Measurements from ENCODE around the gene YWHAH. TPM values are rescaled to one million over a fixed set of nuclear protein-coding genes. Genes with fewer than 3 reads are reported as not detected.

Gene YWHAH
- total RNA-seq, 2 donors from 2014 or later = 174 to 175 TPM

- DNase-seq (ENCODE audit: low spot score) = no peak
- Histone ChIP-seq H3K4me3 (no peak overlapping the region), H3K27ac (no peak overlapping the region), H3K4me1 (ENCODE audit: control insufficient read depth in 1 of 2, low read depth in 2 of 2) (no peaks in the 10 kb centered on the region), H3K27me3 (replicated peaks; ENCODE audit: insufficient read depth) (no peaks in the 10 kb centered on the region), H3K36me3 (no peaks in the 10 kb centered on the region), H3K9me3 (no peaks in the 10 kb centered on the region)
- no peak for ATAC-seq (ENCODE audit: insufficient number of reproducible peaks, low FRiP score, low read depth)
- no peak for TF ChIP-seq CTCF (IDR thresholded peaks at IDR 0.05)
Observed at GRCh38 chr22:31922534-31922933, 21.8 kb upstream of the YWHAH start.

DNA sequence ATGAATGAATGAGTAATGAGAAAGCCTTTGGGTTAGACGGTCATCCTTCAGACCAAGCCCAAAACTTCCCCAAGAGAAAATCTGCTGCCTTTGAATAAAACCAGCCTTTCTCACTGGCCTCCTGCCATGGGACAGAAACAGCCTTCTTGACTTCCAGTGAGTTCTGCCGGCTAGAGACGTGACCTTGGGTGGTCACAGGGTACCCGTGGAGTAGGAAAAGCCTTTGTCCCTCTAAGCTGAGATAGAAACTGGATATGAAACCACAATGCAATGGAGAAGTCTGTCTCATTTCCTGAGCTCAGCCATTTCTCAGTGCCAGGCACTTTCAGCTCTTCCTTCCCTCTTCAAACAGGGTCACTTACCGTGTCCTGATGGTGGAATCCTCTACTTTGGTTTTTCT lies 21.2 kb upstream of the YWHAH start:
- ATAC-seq (ENCODE audit: insufficient number of reproducible peaks, low FRiP score, low read depth) = no peak

GRCh38 chr22:31923747-31924146 lies 20.6 kb upstream of the YWHAH start:
- Histone ChIP-seq H3K36me3 (no peaks in the 10 kb centered on the region), H3K27me3 (replicated peaks; ENCODE audit: insufficient read depth) (no peaks in the 10 kb centered on the region), H3K4me1 (ENCODE audit: control insufficient read depth in 1 of 2, low read depth in 2 of 2) (no peaks in the 10 kb centered on the region), H3K4me3 (no peak overlapping the region), H3K9me3 (no peaks in the 10 kb centered on the region), H3K27ac (no peak overlapping the region)
- no peak for ATAC-seq (ENCODE audit: insufficient number of reproducible peaks, low FRiP score, low read depth)
- TF ChIP-seq CTCF (IDR thresholded peaks at IDR 0.05) = no peak
- no peak for DNase-seq (ENCODE audit: low spot score)

More for the DNA sequence above, 21.2 kb upstream of the YWHAH start:
- Histone ChIP-seq H3K27me3 (replicated peaks; ENCODE audit: insufficient read depth) (no peaks in the 10 kb centered on the region), H3K36me3 (no peaks in the 10 kb centered on the region), H3K4me1 (ENCODE audit: control insufficient read depth in 1 of 2, low read depth in 2 of 2) (no peaks in the 10 kb centered on the region), H3K4me3 (no peak overlapping the region), H3K27ac (no peak overlapping the region), H3K9me3 (no peaks in the 10 kb centered on the region)
- TF ChIP-seq CTCF (IDR thresholded peaks at IDR 0.05) = no peak
- no peak for DNase-seq (ENCODE audit: low spot score)

- H3K36me3 ChIP-seq = no peaks in the 10 kb centered on the region
- DNase-seq (ENCODE audit: low spot score) (no peak), ATAC-seq (ENCODE audit: insufficient number of reproducible peaks, low FRiP score, low read depth) (no peak)
- H3K9me3 ChIP-seq = no peaks in the 10 kb centered on the region
- no peak overlapping the region for H3K4me3 ChIP-seq
- no peak for TF ChIP-seq CTCF (IDR thresholded peaks at IDR 0.05)
- no peaks in the 10 kb centered on the region for H3K4me1 ChIP-seq (ENCODE audit: control insufficient read depth in 1 of 2, low read depth in 2 of 2)
- no peak overlapping the region for H3K27ac ChIP-seq
- no peaks in the 10 kb centered on the region for H3K27me3 ChIP-seq (replicated peaks; ENCODE audit: insufficient read depth)
Observed at GRCh38 chr22:31925056-31925455, 19.3 kb upstream of the YWHAH start.

- DNase-seq (ENCODE audit: low spot score) (no peak), ATAC-seq (ENCODE audit: insufficient number of reproducible peaks, low FRiP score, low read depth) (no peak)
- no peaks in the 10 kb centered on the region for H3K36me3 ChIP-seq
- no peak overlapping the region for H3K27ac ChIP-seq
- no peaks in the 10 kb centered on the region for H3K9me3 ChIP-seq
- no peaks in the 10 kb centered on the region for H3K27me3 ChIP-seq (replicated peaks; ENCODE audit: insufficient read depth)
- H3K4me1 ChIP-seq (ENCODE audit: control insufficient read depth in 1 of 2, low read depth in 2 of 2) = no peaks in the 10 kb centered on the region
- no peak overlapping the region for H3K4me3 ChIP-seq
- TF ChIP-seq CTCF (IDR thresholded peaks at IDR 0.05) = no peak
Observed at GRCh38 chr22:31926024-31926423, 18.3 kb upstream of the YWHAH start.

All from thoracic aorta (tissue), 2 donors.